Measurements from ENCODE around the gene TRPV4.

DNA sequence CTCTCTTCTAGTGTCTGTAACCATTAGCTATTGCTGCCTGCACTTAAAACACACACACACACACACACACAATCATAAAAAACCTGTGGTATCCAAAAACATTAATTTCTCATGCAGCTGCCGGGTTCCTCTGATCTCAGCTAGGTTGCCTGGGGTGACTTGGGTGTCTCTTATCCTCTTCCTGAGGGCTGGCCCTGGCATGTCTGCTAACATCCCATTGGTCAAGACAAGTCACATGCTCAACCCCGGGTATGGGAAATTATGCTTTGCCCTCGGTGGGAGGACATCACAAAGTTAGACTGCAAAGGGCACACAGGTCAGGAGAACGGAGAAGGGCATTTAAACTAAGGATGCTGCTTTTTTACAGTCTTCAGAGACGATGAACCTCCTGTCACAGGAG, 55.7 kb downstream of the TRPV4 start:
- TF ChIP-seq RAD21 (conservative IDR thresholded peaks at IDR 0.05) (no peak), EP300 (conservative IDR thresholded peaks at IDR 0.05; ENCODE audit: poor library complexity, severe bottlenecking) (no peak), TAF1 (IDR thresholded peaks at IDR 0.05; ENCODE audit: low read depth) (no peak), MXI1 (conservative IDR thresholded peaks at IDR 0.05; ENCODE audit: poor library complexity, severe bottlenecking) (no peak), POLR2AphosphoS5 (IDR thresholded peaks at IDR 0.05) (no peak), EZH2 (IDR thresholded peaks at IDR 0.05; ENCODE audit: borderline replicate concordance, insufficient read depth, low read length, poor library complexity, severe bottlenecking) (no peak)
- TF ChIP-seq, protein P1, sequence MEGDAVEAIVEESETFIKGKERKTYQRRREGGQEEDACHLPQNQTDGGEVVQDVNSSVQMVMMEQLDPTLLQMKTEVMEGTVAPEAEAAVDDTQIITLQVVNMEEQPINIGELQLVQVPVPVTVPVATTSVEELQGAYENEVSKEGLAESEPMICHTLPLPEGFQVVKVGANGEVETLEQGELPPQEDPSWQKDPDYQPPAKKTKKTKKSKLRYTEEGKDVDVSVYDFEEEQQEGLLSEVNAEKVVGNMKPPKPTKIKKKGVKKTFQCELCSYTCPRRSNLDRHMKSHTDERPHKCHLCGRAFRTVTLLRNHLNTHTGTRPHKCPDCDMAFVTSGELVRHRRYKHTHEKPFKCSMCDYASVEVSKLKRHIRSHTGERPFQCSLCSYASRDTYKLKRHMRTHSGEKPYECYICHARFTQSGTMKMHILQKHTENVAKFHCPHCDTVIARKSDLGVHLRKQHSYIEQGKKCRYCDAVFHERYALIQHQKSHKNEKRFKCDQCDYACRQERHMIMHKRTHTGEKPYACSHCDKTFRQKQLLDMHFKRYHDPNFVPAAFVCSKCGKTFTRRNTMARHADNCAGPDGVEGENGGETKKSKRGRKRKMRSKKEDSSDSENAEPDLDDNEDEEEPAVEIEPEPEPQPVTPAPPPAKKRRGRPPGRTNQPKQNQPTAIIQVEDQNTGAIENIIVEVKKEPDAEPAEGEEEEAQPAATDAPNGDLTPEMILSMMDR (IDR thresholded peaks at IDR 0.05; ENCODE audit: poor library complexity, severe bottlenecking): no peak
- TF ChIP-seq, protein P2, sequence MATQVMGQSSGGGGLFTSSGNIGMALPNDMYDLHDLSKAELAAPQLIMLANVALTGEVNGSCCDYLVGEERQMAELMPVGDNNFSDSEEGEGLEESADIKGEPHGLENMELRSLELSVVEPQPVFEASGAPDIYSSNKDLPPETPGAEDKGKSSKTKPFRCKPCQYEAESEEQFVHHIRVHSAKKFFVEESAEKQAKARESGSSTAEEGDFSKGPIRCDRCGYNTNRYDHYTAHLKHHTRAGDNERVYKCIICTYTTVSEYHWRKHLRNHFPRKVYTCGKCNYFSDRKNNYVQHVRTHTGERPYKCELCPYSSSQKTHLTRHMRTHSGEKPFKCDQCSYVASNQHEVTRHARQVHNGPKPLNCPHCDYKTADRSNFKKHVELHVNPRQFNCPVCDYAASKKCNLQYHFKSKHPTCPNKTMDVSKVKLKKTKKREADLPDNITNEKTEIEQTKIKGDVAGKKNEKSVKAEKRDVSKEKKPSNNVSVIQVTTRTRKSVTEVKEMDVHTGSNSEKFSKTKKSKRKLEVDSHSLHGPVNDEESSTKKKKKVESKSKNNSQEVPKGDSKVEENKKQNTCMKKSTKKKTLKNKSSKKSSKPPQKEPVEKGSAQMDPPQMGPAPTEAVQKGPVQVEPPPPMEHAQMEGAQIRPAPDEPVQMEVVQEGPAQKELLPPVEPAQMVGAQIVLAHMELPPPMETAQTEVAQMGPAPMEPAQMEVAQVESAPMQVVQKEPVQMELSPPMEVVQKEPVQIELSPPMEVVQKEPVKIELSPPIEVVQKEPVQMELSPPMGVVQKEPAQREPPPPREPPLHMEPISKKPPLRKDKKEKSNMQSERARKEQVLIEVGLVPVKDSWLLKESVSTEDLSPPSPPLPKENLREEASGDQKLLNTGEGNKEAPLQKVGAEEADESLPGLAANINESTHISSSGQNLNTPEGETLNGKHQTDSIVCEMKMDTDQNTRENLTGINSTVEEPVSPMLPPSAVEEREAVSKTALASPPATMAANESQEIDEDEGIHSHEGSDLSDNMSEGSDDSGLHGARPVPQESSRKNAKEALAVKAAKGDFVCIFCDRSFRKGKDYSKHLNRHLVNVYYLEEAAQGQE (IDR thresholded peaks at IDR 0.05; ENCODE audit: borderline replicate concordance): no peak
